HUES64 (cell line): ENCODE data around the gene ETDC.
"Not testable (repeated sequence)": the region's sequence is repeated elsewhere in the genome, so short reads cannot be mapped to it uniquely, and the experiment has no call there.

Experiments
- H3K27ac ChIP-seq: 2 replicates; pipeline ENCODE4 v1.7.0; 2013; ENCODE audit warnings: low read depth, low read length, inconsistent platforms
- H3K27me3 ChIP-seq: 2 replicates; pipeline ENCODE4 v1.6.1; 2013; ENCODE audit warnings: mild to moderate bottlenecking, low read length; ENCODE audit not compliant: insufficient read depth
- H3K36me3 ChIP-seq: 2 replicates; pipeline ENCODE4 v1.6.1; 2013; ENCODE audit warnings: mild to moderate bottlenecking, low read length; ENCODE audit not compliant: insufficient read depth
- H3K4me1 ChIP-seq: 2 replicates; pipeline ENCODE4 v1.6.1; 2013; ENCODE audit warnings: mild to moderate bottlenecking, low read length, moderate library complexity; ENCODE audit not compliant: insufficient read depth
- H3K4me3 ChIP-seq: 2 replicates; pipeline ENCODE4 v1.5.1; 2013; ENCODE audit warnings: mild to moderate bottlenecking, low read length, moderate library complexity
- H3K9ac ChIP-seq: 2 replicates; pipeline ENCODE4 v1.6.1; 2013; ENCODE audit warnings: mild to moderate bottlenecking, low read depth, low read length
- H3K9me3 ChIP-seq: 2 replicates; pipeline ENCODE4 v1.6.1; 2013; ENCODE audit warnings: low read depth, low read length; ENCODE audit not compliant: insufficient read depth
- WGBS: fragments of 150-250, 120-280 bp; methylation state at CpG from one replicate; pipeline ENCODE4 v1.1.7; 2013; ENCODE audit warnings: missing lambda C conversion rate; 5-methylcytosine and 5-hydroxymethylcytosine counted together

The ETDC gene

DNA sequence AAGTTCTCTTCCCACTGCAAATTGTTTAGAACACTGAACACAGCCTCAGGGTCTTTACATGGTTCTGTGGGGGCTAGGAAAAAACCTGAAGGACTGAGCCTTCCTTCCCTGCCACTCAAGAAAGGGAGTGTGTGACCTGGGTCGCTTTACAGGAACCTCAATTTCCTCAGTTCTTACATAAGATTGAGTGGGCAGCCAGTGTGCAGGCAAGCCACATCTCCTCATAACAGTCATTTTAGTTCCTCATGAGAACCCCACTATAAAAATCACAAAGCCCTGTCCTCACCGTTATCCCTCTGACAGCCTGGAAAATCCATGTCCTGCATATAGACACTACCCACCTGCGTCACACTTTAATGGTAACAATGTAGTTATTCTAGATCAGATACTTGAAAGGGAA lies 2.1 kb upstream of the ETDC start:
- no peak overlapping the region for H3K4me3 ChIP-seq
- H3K36me3 ChIP-seq: no peaks in the 10 kb centered on the region
- no peaks in the 10 kb centered on the region for H3K27me3 ChIP-seq
- 96% methylated on average over 2 of the region's 3 CpGs for WGBS
- no peak overlapping the region for H3K27ac ChIP-seq
- no peaks in the 10 kb centered on the region for H3K9me3 ChIP-seq
- no peak overlapping the region for H3K9ac ChIP-seq
- peaks cover 13% of the 10 kb centered on the region; the same call in 1 of the 2 replicates for H3K4me1 ChIP-seq

DNA sequence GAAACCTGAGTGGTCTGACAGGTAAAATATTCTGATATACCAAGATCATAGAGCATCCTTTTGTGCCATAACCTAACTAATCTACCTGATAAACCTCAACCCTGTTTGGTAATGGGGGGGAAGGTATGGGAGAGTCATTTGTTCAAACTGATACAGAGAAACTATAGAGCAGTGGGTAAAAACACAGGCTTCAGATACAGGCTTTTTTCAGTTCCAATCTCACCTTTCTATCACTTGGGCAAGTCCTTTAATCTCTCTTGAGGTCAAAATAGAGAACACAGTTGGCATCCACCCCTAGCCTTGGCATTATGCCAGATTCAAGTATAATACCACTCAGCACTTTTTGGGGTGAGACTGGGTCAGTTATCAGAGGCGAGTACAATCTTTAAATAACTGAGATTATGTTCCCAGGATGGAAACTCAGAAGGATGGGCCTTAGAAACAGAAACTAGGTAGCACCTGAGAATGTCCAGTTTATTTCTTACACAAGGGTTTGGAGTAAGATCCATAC lies 880 bp upstream of the ETDC start:
- Histone ChIP-seq H3K27ac (no peak overlapping the region), H3K27me3 (no peaks in the 10 kb centered on the region), H3K36me3 (no peaks in the 10 kb centered on the region), H3K9me3 (no peaks in the 10 kb centered on the region), H3K4me1 (peaks cover 8% of the 10 kb centered on the region; the same call in 1 of the 2 replicates), H3K4me3 (no peak overlapping the region), H3K9ac (no peak overlapping the region)
- WGBS: 92% methylated on average over 1 of the region's 1 CpG

DNA sequence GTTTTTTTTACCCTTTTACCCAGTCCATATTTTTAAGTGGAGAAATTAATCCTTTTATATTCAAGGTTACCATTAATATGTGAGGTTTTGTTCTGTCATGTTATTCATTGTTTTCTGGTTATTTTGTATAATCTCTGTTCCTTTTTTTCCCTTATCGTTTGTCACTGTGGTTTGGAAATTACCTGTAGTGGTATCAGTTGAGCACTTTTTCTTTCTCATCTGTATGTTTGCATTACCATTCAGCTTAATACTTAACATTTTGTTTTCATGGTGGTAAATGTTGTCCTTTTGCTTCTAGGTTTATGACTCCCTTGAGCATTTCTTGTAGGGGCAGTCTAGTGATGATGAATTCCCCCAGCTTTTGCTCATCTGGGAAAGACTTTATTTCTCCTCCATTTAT lies 6.6 kb downstream of the ETDC start:
- no peaks in the 10 kb centered on the region for H3K9me3 ChIP-seq
- H3K27me3 ChIP-seq: no peaks in the 10 kb centered on the region
- 0 out of 2 replicates have a peak, but pooled peaks cover 3% of the 10 kb centered on the region for H3K36me3 ChIP-seq
- no peak overlapping the region for H3K27ac ChIP-seq
- no peak overlapping the region for H3K9ac ChIP-seq
- WGBS: no CpG with 5 or more reads among the region's 1 CpG
- no peaks in the 10 kb centered on the region for H3K4me1 ChIP-seq
- no peak overlapping the region for H3K4me3 ChIP-seq

DNA sequence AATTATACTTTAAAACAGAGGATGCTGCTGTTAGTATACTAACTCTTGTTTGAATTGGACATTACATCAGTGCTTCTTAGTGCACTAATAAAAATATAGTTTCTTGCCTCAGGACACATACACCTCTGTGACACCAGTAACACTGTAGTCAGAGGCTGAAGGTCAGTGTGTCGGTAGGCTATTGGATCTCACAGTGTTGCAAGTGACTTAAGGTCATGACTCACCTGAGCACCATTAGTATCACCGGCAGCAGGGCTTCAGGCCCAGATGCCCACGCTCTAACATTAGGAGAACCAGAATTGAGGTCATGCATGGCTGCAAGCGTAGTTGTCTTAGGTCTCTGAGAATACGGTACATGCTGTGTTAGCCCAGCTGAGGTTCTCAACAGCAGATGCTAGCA lies 15.2 kb downstream of the ETDC start:
- 79% methylated on average over 5 of the region's 5 CpGs for WGBS
- Histone ChIP-seq H3K9ac (no peak overlapping the region), H3K4me3 (no peak overlapping the region), H3K4me1 (no peaks in the 10 kb centered on the region), H3K36me3 (no peaks in the 10 kb centered on the region), H3K27me3 (no peaks in the 10 kb centered on the region), H3K27ac (no peak overlapping the region), H3K9me3 (peaks cover 12% of the 10 kb centered on the region)

DNA sequence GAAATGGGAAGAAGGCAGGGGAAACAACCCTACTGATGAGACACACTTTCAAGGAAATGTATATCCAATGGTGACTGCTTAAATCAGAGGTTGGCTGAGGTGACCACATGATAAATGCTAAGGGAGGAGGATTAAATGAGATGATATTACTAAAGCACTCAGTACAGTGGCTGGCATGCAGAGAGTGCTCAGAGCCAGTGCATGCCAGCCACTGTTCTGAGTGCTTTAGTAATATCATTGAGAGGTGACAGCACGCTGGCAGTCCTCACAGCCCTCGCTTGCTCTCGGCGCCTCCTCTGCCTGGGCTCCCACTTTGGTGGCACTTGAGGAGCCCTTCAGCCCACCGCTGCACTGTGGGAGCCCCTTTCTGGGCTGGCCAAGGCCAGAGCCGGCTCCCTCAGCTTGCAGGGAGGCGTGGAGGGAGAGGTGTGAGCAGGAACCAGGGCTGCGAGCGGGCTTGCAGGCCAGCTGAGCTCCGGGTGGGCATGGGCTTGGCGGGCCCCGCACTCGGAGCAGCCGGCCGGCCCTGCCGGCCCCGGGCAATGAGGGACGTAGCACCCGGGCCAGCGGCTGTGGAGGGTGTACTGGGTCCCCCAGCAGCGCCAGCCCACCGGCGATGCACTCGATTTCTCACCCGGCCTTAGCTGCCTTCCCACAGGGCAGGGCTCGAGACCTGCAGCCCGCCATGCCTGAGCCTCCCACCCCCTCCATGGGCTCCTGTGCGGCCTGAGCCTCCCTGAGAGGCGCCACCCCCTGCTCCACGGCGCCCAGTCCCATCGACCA lies 15.9 kb downstream of the ETDC start:
- not testable (repeated sequence) for H3K27me3 ChIP-seq

DNA sequence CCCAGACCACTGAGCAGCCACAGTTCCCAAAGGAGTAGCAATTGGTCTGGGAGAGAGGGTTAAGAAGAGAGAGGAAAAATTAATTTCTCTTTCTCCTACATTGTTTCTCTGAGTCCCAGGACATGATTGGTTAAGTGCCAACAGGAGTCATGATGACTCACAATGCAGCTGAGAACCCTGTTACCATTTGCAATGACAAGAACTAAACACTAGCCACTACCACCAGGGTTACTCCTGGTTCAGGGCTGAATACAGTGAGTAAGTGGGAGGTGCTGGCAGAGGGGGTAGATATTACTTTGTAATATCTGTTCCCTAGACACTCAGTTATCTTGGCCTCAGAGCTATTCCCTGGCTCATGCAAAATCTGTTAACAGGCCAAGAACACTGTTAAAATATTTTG lies 18.0 kb downstream of the ETDC start:
- Histone ChIP-seq H3K36me3 (no peaks in the 10 kb centered on the region; the same call in 1 of the 2 replicates), H3K27ac (no peak overlapping the region), H3K4me3 (no peak overlapping the region), H3K9ac (no peak overlapping the region), H3K9me3 (0 out of 2 replicates have a peak, but pooled peaks cover 2% of the 10 kb centered on the region), H3K4me1 (no peaks in the 10 kb centered on the region), H3K27me3 (no peaks in the 10 kb centered on the region)

More for the DNA sequence above, 15.9 kb downstream of the ETDC start:
- not testable (repeated sequence) for H3K4me3 ChIP-seq, H3K27ac ChIP-seq, H3K9ac ChIP-seq, H3K4me1 ChIP-seq, H3K36me3 ChIP-seq
- peaks cover 12% of the 10 kb centered on the region for H3K9me3 ChIP-seq
- 97% methylated on average over 27 of the region's 32 CpGs for WGBS

DNA sequence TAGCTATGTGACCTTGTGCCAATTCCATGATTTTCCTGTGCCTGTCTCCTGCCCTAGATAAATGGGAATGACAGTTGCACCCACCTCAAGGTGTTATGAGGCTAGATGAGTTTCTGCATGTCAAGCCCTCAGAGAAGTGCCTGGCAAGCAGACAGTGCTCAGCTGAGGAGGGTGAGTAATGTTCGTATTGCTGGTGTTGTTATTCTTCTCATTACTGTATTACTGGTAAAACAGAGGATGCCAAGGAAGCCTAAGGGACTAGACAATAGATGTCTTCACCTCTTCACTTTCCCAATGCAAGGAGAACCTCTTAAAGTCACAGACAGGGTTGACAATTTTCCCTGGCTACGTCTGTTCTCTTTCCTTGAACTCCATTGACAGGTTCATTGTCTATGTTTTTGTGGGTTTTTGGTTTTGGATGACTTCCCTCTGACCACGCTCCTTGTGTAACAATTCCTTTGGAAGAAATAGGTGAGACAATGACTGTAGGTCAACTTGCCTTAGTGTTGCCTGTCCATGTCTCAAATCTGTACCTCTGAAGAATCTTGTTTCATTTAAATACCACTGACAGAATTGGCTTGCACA lies 19.2 kb downstream of the ETDC start:
- Histone ChIP-seq H3K27me3 (no peaks in the 10 kb centered on the region), H3K36me3 (no peaks in the 10 kb centered on the region; the same call in 1 of the 2 replicates), H3K4me3 (no peak overlapping the region), H3K27ac (no peak overlapping the region), H3K9ac (no peak overlapping the region), H3K9me3 (no peaks in the 10 kb centered on the region), H3K4me1 (no peaks in the 10 kb centered on the region)
- WGBS: 71% methylated on average over 2 of the region's 3 CpGs

DNA sequence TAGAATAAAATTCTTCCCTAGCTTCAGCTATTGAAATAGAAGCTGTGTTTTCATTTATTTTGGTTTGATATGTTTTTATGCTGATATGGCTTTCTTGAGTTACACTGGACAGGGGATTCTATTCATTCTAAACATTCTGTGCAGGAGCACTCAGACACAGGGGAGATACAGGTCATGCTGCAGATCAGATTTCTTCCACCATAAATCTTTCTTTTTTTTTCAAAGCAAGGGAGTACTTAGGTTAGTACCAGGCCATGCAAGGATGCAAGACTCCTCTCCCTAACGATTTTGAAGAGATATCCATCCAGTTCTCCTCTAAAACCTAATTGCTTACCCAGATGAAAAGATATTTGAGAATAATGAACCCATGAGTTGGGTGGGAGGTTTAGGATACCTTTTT lies 21.4 kb downstream of the ETDC start:
- Histone ChIP-seq H3K9ac (no peak overlapping the region), H3K27me3 (no peaks in the 10 kb centered on the region), H3K4me3 (no peak overlapping the region), H3K27ac (no peak overlapping the region), H3K9me3 (no peaks in the 10 kb centered on the region), H3K4me1 (no peaks in the 10 kb centered on the region), H3K36me3 (no peaks in the 10 kb centered on the region; the same call in 1 of the 2 replicates)
- WGBS: 86% methylated on average over 1 of the region's 1 CpG

DNA sequence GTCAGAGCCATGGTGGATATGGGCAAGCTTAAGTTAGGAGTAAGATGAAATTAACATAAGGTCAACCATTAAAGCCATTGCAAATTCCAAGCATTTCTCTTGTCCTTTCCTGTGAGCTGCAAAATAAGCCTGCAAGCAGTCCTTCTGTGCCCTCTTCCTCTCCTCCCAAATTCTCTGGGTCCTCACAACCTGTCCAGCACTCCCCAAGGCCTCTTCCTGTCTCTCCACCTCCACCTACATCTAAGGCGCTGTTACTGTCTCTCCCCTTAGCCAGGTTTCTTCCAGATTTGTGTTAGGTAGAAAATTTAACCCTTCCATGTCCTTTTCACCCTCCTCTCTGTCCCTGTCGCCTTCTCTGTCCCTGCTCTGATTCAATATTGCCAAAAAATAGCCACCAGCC lies 22.2 kb downstream of the ETDC start:
- H3K36me3 ChIP-seq: no peaks in the 10 kb centered on the region; the same call in 1 of the 2 replicates
- H3K9ac ChIP-seq: no peak overlapping the region
- no peaks in the 10 kb centered on the region for H3K4me1 ChIP-seq
- H3K27ac ChIP-seq: no peak overlapping the region
- no peaks in the 10 kb centered on the region for H3K27me3 ChIP-seq
- H3K9me3 ChIP-seq: no peaks in the 10 kb centered on the region
- no CpG with 5 or more reads among the region's 2 CpGs for WGBS
- no peak overlapping the region for H3K4me3 ChIP-seq

DNA sequence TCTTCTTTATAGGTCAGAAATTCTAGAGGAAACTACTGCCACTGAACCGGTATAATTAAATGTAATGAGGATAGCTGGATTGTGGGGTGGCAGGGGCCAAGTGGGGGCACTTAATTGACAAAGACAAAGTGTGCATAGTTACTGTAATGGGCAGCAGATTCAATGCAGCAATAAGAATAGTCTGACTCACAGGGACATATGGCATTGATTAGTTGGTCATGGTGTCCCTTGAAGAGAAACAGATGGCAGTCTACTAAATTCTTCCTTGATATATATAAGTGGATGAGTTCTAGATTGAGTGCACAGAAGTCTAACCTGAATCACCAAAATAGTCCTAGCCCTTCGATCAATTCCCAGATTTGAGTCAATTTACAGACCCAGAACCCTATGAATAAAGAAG lies 31.6 kb downstream of the ETDC start:
- peak overlapping the region; percentile 99; the same call in 1 of the 2 replicates for H3K4me3 ChIP-seq
- H3K36me3 ChIP-seq: no peaks in the 10 kb centered on the region
- H3K27ac ChIP-seq: no peak overlapping the region
- H3K27me3 ChIP-seq: no peaks in the 10 kb centered on the region
- no peaks in the 10 kb centered on the region for H3K4me1 ChIP-seq
- H3K9ac ChIP-seq: no peak overlapping the region
- WGBS: 93% methylated on average over 2 of the region's 2 CpGs
- H3K9me3 ChIP-seq: no peaks in the 10 kb centered on the region

DNA sequence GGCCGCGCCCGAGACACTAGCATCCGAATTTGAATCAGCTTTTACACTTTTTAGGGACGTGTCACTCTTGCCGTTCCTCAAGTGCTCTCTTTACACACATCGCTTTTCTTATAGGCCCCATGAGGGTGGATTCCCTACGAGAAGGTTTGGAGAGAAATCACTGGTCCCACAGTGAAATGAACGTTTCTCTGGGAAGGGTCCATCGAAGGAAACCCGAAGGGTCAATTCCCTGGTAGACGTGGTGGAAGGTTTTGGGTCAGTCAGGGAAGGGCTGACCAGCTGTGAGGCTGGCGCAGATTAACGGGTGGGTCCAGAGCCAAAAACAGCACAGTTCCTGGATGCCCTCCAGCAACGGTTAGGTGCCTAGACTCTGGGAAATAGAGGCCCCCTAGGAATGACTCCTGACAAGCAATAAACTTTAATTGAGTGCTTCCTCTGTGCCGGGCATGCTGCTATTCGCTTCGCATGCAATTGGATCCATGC lies 35.9 kb downstream of the ETDC start:
- peak overlapping the region; percentile 66 for H3K9ac ChIP-seq
- no peaks in the 10 kb centered on the region for H3K27me3 ChIP-seq
- H3K4me3 ChIP-seq: peak overlapping the region; percentile 99
- H3K4me1 ChIP-seq: no peaks in the 10 kb centered on the region
- H3K27ac ChIP-seq: no peak overlapping the region
- no peaks in the 10 kb centered on the region for H3K9me3 ChIP-seq
- peaks cover 26% of the 10 kb centered on the region for H3K36me3 ChIP-seq
- WGBS: 22% methylated on average over 17 of the region's 18 CpGs
